GM12878 (cell line): ENCODE measurements around the gene HES2. TPM values are rescaled to one million over a fixed set of nuclear protein-coding genes. Genes with fewer than 3 reads are reported as not detected.

Experiments used
- ATAC-seq: fragments of 200-7000 bp; cut with Tn5 transposase; 3 replicates; pipeline ENCODE4 v1.9.1; 2020; ENCODE audit warnings: mild to moderate bottlenecking, moderate library complexity
- BruUV-seq: library from RNA; stranded (reverse); fragments of 400-500 nt; replicated peaks from 2 replicates; lab custom pipeline; 2021; lab: Mats Ljungman, UMichigan
- CTCF ChIA-PET: fragments of 300-600 bp; sonication (Branson Sonifier 250); formaldehyde crosslinking; extraction: SDS; loops from one replicate; lab custom pipeline; 2021; ENCODE audit warnings: inconsistent platforms; lab: Yijun Ruan, JAX
- POLR2A ChIA-PET: fragments of 350-600 bp; formaldehyde crosslinking; extraction: SDS; loops from one replicate; lab custom pipeline; 2021; ENCODE audit warnings: inconsistent platforms; lab: Charles Lee
- RAD21 ChIA-PET: fragments of 300-600 bp; sonication (Branson Sonifier 250); formaldehyde crosslinking; loops from one replicate; lab custom pipeline; 2023; ENCODE audit warnings: antibody characterized with exemption; ENCODE audit not compliant: unreplicated experiment; lab: Charles Lee
- SMC1A ChIA-PET: fragments of 300-600 bp; sonication (Branson Sonifier 250); formaldehyde crosslinking; loops from one replicate; lab custom pipeline; 2023; ENCODE audit not compliant: unreplicated experiment, uncharacterized antibody; lab: Charles Lee
- DNase-seq: peaks from one replicate; pipeline ENCODE4 v3.0.0-alpha.2; 2011; ENCODE audit warnings: low read depth, low spot score
- FAIRE-seq: peaks from 3 replicates; lab custom pipeline; 2011; peaks lifted over from hg19 to GRCh38; lab: Jason Lieb, UNC
- H2AFZ ChIP-seq: 2 replicates; pipeline ENCODE4 v1.6.0; 2011; ENCODE audit warnings: low read depth, low read length, control low read depth; ENCODE audit not compliant: control insufficient read depth
- H3K27ac ChIP-seq: 2 replicates; pipeline ENCODE4 v1.5.1; 2011; ENCODE audit warnings: control low read depth; ENCODE audit not compliant: control insufficient read depth, insufficient read depth
- H3K27me3 ChIP-seq, 2 experiments: replicated peaks in 1 of 2; 2 replicates each; pipeline versions ENCODE4 v1.6.0 to v1.6.1; 2011; ENCODE audit warnings: low read length in 1 of 2; ENCODE audit not compliant: control insufficient read depth in 2 of 2, insufficient read depth in 2 of 2
- H3K36me3 ChIP-seq, 2 experiments: 2 replicates each; pipeline ENCODE4 v1.5.1; 2011; ENCODE audit warnings: low read length in 1 of 2; ENCODE audit not compliant: control insufficient read depth in 2 of 2, insufficient read depth in 2 of 2
- H3K4me1 ChIP-seq: 2 replicates; pipeline ENCODE4 v1.6.1; 2011; ENCODE audit warnings: mild to moderate bottlenecking, low read length, moderate library complexity, mixed read lengths; ENCODE audit not compliant: control insufficient read depth, insufficient read depth
- H3K4me2 ChIP-seq: 2 replicates; pipeline ENCODE4 v1.6.0; 2011; ENCODE audit warnings: control low read depth; ENCODE audit not compliant: control insufficient read depth, insufficient read depth
- H3K4me3 ChIP-seq: fragments of 200-600 bp; sonication (generic); 2 replicates; pipeline ENCODE4 v1.5.1; 2016
- H3K79me2 ChIP-seq: 2 replicates; pipeline ENCODE4 v1.6.0; 2011; ENCODE audit warnings: low read length; ENCODE audit not compliant: control insufficient read depth, insufficient read depth
- H3K9ac ChIP-seq: 2 replicates; pipeline ENCODE4 v1.8.0; 2011; ENCODE audit warnings: low read length, control low read depth, mixed read lengths; ENCODE audit not compliant: control insufficient read depth, insufficient read depth
- H3K9me3 ChIP-seq: replicated peaks from 3 replicates; pipeline ENCODE4 v1.5.1; 2011; ENCODE audit warnings: mild to moderate bottlenecking, low read length; ENCODE audit not compliant: control insufficient read depth, insufficient read depth
- H4K20me1 ChIP-seq: 2 replicates; pipeline ENCODE4 v1.6.0; 2011; ENCODE audit not compliant: control insufficient read depth, insufficient read depth
- CHD4 ChIP-seq: fragments of 200-600 bp; sonication (generic); IDR thresholded peaks from 2 replicates; pipeline ENCODE4 v1.6.1; 2016; ENCODE audit warnings: mild to moderate bottlenecking
- EED ChIP-seq: sonication (generic); IDR thresholded peaks from 2 replicates; pipeline ENCODE4 v1.6.1; 2016; ENCODE audit warnings: antibody characterized with exemption, low read depth
- IKZF1 ChIP-seq: fragments of 450-650 bp; conservative IDR thresholded peaks from 2 replicates; pipeline ENCODE4 v1.6.1; 2017; ENCODE audit warnings: antibody characterized with exemption, mild to moderate bottlenecking
- JUNB ChIP-seq: IDR thresholded peaks from 2 replicates; pipeline ENCODE4 v1.6.1; 2016; ENCODE audit warnings: antibody characterized with exemption, mild to moderate bottlenecking
- KLF5 ChIP-seq: fragments of 450-650 bp; IDR thresholded peaks from 2 replicates; pipeline ENCODE4 v1.6.1; 2014; ENCODE audit warnings: mild to moderate bottlenecking; ENCODE audit not compliant: partially characterized antibody
- NFXL1 ChIP-seq: fragments of 450-650 bp; IDR thresholded peaks from 2 replicates; pipeline ENCODE4 v1.6.1; 2017; ENCODE audit warnings: antibody characterized with exemption, mild to moderate bottlenecking, borderline replicate concordance
- SIN3A ChIP-seq: IDR thresholded peaks from 2 replicates; pipeline ENCODE4 v1.6.1; 2012; ENCODE audit warnings: low read depth, low read length, improper control_type of control experiment
- STAT1 ChIP-seq: fragments of 450-650 bp; conservative IDR thresholded peaks from 2 replicates; pipeline ENCODE4 v1.6.1; 2014; ENCODE audit warnings: antibody characterized with exemption, mild to moderate bottlenecking
- ZNF217 ChIP-seq: fragments of 450-650 bp; IDR thresholded peaks from 2 replicates; pipeline ENCODE4 v1.6.1; 2017; ENCODE audit warnings: antibody characterized with exemption, mild to moderate bottlenecking
- ZZZ3 ChIP-seq: IDR thresholded peaks from 2 replicates; pipeline ENCODE4 v1.6.1; 2011; ENCODE audit warnings: low read depth; ENCODE audit not compliant: control insufficient read depth, insufficient read length
- WGBS: methylation state at CpG from one replicate; pipeline ENCODE4 v1.1.6; 2016; ENCODE audit warnings: low lambda C conversion rate; ENCODE audit not compliant: insufficient replicate concordance, insufficient coverage; ENCODE audit errors: missing lambda C conversion rate; 5-methylcytosine and 5-hydroxymethylcytosine counted together
- in situ Hi-C: fragments of 300-500 bp; cut with MboI; formaldehyde crosslinking; loops from 9 replicates; pipeline ENCODE4 v1.14.3; 2018; ENCODE audit warnings: mixed read lengths
- intact Hi-C: fragments of 100-400 bp; cut with micrococcal nuclease; formaldehyde crosslinking; loops from one replicate; pipeline ENCODE4 v1.14.2; 2022; ENCODE audit not compliant: unreplicated experiment
- polyA plus RNA-seq, 11 experiments: library from polyadenylated mRNA; depleted of rRNA in 4 of 11; unstranded in 6 of 11; stranded (reverse) in 5 of 11; fragments of >200 nt; fragmentation: Nextera tagmentation in 4 of 11; fragmentation: Illumina TruSeq in 1 of 11; extraction: Ambion mirVana in 4 of 11; extraction: Trizol in 1 of 11; gene quantifications; 1 replicate in 1 of 11; 2 replicates in 10 of 11; pipeline versions ENCODE4 v1.2.1 to v1.2.3, GENCODE V29; 2011 to 2016; ENCODE audit warnings: inconsistent platforms in 2 of 11, missing spikeins in 2 of 11, low read depth in 1 of 11
- total RNA-seq, 4 experiments: library from RNA; depleted of rRNA in 3 of 4; stranded (reverse); fragments of >200 nt in 3 of 4; fragmentation: Illumina TruSeq in 1 of 4; extraction: Trizol in 1 of 4; gene quantifications; 2 replicates each; pipeline versions ENCODE4 v1.2.1 to v1.2.3, GENCODE V29; 2013 to 2021
- TF ChIP-seq, protein P1 (sequence below): IDR thresholded peaks from 2 replicates; pipeline ENCODE4 v1.6.1; 2012; ENCODE audit warnings: low read depth, low read length, improper control_type of control experiment
- TF ChIP-seq, protein P2 (sequence below): fragments of 150-350 bp; IDR thresholded peaks from 2 replicates; pipeline ENCODE4 v1.6.1; 2014; ENCODE audit warnings: mild to moderate bottlenecking, low read depth, low read length
- TF ChIP-seq, protein P3 (sequence below): fragments of 450-650 bp; formaldehyde crosslinking; IDR thresholded peaks from 2 replicates; pipeline ENCODE4 v1.4.0; 2020; ENCODE audit warnings: mild to moderate bottlenecking, moderate library complexity

The HES2 gene
- total and polyA plus RNA-seq, 10 of the 15 experiments (the other 5 are each of a cell fraction or from before 2014, with no cell fraction given) = 0.13 to 2.0 (median 0.26) TPM

DNA sequence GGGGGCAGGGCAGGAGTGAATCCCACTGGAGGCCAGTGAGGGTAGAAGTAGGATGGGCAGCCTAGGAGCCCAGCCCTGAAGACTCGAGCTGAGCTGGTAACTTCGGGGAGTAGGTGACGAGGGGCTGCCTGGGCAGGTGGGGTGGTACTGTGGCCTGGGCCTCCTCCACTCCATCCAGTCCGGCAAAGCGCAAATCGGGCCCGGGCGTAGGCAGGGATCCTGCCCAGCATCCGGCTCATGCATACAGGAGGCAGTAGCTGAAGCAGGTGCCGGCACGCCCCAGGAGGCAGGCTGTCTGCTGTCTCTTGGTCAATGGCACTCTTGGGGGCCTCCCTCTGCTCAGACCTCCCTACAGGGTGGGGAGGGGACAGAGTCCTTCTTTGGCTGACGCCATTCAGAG, 47.5 kb upstream of the HES2 start:
- Histone ChIP-seq H3K27ac (no peak overlapping the region), H3K4me2 (no peak overlapping the region)
- DNase-seq (no peak), FAIRE-seq (no peak)
- WGBS = 63% methylated on average over 12 of the region's 12 CpGs
- in situ Hi-C loops = no loop called here
- CTCF ChIA-PET = interaction anchor here (0.6 to 1.9 kb wide), 3 partner anchors 9 to 87 kb away, joined by 3 to 5 read pairs (median 3); partner anchors contain the start of gene NOL9
- no TSS peak for BruUV-seq
- POLR2A ChIA-PET = no interaction called here
- no peak for TF ChIP-seq IKZF1
- TF ChIP-seq, all 136 proteins: peak for 0
- no peak overlapping the region for H3K4me3 ChIP-seq
- no peak for ATAC-seq
- intact Hi-C loops = no loop called here
- SMC1A ChIA-PET = no interaction called here
- H3K9ac ChIP-seq = no peak overlapping the region
- RAD21 ChIA-PET = no interaction called here
- H3K9me3 ChIP-seq = no peaks in the 10 kb centered on the region
- H2AFZ ChIP-seq = no peak overlapping the region
- no peaks in the 10 kb centered on the region for H3K4me1 ChIP-seq
- H4K20me1 ChIP-seq = no peaks in the 10 kb centered on the region
- H3K36me3 ChIP-seq = no peaks in the 10 kb centered on the region
- H3K27me3 ChIP-seq = peaks cover 0 to 3% of the 10 kb centered on the region in 2 experiments; a peak in 3 of 4 replicates
- H3K79me2 ChIP-seq = no peaks in the 10 kb centered on the region

DNA sequence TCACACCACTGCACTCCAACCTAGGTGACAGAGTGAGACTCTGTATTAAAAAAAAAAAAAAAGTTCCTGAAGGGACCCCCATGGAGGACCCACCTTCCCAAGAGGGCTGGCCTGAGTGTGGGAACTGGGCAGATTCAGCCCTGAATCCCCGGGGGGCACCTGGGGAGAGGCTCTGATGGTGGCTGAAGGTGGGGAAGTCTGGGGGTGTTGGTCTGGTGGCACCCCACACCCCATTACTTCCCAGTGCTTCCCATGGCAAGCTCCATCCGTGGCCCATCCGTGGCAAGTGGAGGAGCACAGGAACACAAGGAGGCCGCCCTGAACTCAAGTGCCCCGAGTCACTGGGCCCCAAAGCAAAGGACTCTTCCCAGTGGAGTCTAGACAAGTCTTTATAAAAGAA, 47.0 kb upstream of the HES2 start:
- ChIA-PET RAD21 (no interaction called here), SMC1A (interaction anchor here (1.2 kb wide), 1 partner anchor 22 kb away, joined by 3 read pairs; no protein-coding TSS in a partner anchor), POLR2A (no interaction called here), CTCF (interaction anchor here (0.9 to 1.9 kb wide), 3 partner anchors 10 to 88 kb away, joined by 3 to 5 read pairs (median 5); partner anchors contain the start of gene NOL9)
- no TSS peak for BruUV-seq
- Histone ChIP-seq H3K27me3 (peaks cover 0 to 3% of the 10 kb centered on the region in 2 experiments; a peak in 3 of 4 replicates), H3K79me2 (no peaks in the 10 kb centered on the region), H3K9ac (no peak overlapping the region), H3K36me3 (no peaks in the 10 kb centered on the region), H3K27ac (no peak overlapping the region), H3K4me3 (no peak overlapping the region), H2AFZ (no peak overlapping the region), H3K4me1 (no peaks in the 10 kb centered on the region), H3K4me2 (no peak overlapping the region), H3K9me3 (no peaks in the 10 kb centered on the region), H4K20me1 (no peaks in the 10 kb centered on the region)
- intact Hi-C loops (no loop called here), in situ Hi-C loops (no loop called here)
- no peak for FAIRE-seq
- ATAC-seq = no peak
- WGBS = 35% methylated on average over 5 of the region's 5 CpGs
- no peak for DNase-seq
- TF ChIP-seq JUNB (no peak), EED (no peak), NFXL1 (no peak), CHD4 (no peak), KLF5 (no peak), ZZZ3 (no peak), SIN3A (no peak), ZNF217 (no peak), STAT1 (no peak)
- TF ChIP-seq, protein P1, sequence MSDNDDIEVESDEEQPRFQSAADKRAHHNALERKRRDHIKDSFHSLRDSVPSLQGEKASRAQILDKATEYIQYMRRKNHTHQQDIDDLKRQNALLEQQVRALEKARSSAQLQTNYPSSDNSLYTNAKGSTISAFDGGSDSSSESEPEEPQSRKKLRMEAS = no peak
- TF ChIP-seq, protein P2, sequence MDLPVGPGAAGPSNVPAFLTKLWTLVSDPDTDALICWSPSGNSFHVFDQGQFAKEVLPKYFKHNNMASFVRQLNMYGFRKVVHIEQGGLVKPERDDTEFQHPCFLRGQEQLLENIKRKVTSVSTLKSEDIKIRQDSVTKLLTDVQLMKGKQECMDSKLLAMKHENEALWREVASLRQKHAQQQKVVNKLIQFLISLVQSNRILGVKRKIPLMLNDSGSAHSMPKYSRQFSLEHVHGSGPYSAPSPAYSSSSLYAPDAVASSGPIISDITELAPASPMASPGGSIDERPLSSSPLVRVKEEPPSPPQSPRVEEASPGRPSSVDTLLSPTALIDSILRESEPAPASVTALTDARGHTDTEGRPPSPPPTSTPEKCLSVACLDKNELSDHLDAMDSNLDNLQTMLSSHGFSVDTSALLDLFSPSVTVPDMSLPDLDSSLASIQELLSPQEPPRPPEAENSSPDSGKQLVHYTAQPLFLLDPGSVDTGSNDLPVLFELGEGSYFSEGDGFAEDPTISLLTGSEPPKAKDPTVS = no peak
- TF ChIP-seq, protein P3, sequence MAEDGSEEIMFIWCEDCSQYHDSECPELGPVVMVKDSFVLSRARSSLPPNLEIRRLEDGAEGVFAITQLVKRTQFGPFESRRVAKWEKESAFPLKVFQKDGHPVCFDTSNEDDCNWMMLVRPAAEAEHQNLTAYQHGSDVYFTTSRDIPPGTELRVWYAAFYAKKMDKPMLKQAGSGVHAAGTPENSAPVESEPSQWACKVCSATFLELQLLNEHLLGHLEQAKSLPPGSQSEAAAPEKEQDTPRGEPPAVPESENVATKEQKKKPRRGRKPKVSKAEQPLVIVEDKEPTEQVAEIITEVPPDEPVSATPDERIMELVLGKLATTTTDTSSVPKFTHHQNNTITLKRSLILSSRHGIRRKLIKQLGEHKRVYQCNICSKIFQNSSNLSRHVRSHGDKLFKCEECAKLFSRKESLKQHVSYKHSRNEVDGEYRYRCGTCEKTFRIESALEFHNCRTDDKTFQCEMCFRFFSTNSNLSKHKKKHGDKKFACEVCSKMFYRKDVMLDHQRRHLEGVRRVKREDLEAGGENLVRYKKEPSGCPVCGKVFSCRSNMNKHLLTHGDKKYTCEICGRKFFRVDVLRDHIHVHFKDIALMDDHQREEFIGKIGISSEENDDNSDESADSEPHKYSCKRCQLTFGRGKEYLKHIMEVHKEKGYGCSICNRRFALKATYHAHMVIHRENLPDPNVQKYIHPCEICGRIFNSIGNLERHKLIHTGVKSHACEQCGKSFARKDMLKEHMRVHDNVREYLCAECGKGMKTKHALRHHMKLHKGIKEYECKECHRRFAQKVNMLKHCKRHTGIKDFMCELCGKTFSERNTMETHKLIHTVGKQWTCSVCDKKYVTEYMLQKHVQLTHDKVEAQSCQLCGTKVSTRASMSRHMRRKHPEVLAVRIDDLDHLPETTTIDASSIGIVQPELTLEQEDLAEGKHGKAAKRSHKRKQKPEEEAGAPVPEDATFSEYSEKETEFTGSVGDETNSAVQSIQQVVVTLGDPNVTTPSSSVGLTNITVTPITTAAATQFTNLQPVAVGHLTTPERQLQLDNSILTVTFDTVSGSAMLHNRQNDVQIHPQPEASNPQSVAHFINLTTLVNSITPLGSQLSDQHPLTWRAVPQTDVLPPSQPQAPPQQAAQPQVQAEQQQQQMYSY (CRISPR knock-in tag) = no peak
